Epithelial cell of esophagus (primary cell): Measurements from ENCODE around the gene PCSK1.

Experiments
- DNase-seq: peaks from one replicate; pipeline ENCODE4 v3.0.0; 2010; ENCODE audit warnings: low read depth
- H3K4me3 ChIP-seq: 2 replicates; pipeline ENCODE4 v1.5.1; 2011; ENCODE audit warnings: mild to moderate bottlenecking, low read length, control low read depth
- TF ChIP-seq, protein P1 (sequence below): IDR thresholded peaks from 2 replicates; pipeline ENCODE4 v1.5.1; 2011; ENCODE audit warnings: low read depth, mild to moderate bottlenecking, low read length, control low read depth, inconsistent platforms; ENCODE audit not compliant: insufficient read depth; ENCODE audit errors: missing control alignments

PCSK1 gene

DNA sequence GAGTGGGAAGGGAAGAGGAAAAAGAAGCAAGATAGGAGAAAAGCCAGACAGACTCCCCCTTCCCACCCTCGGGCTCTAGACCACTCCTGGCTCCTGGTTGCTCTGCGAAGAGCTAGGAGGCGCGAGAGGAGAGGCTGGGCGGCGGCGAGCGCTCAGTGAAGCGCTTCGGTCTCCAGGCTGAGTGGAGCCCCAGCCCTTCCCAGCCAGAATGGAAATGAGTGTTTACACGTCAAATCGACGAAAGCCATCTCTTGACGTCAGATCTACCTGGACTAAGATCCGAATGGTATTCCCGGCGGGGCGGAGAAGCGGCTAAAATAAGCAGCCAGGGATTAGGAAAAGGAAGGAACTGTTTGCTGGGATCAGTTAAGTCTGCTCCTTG lies at the start of gene PCSK1:
Gene PCSK1, minus strand, starts transcription at position 183 of the 382 bp plus-strand sequence. CDS start 206 bp downstream, outside the sequence.
- no peak for DNase-seq
- TF ChIP-seq, protein P1, sequence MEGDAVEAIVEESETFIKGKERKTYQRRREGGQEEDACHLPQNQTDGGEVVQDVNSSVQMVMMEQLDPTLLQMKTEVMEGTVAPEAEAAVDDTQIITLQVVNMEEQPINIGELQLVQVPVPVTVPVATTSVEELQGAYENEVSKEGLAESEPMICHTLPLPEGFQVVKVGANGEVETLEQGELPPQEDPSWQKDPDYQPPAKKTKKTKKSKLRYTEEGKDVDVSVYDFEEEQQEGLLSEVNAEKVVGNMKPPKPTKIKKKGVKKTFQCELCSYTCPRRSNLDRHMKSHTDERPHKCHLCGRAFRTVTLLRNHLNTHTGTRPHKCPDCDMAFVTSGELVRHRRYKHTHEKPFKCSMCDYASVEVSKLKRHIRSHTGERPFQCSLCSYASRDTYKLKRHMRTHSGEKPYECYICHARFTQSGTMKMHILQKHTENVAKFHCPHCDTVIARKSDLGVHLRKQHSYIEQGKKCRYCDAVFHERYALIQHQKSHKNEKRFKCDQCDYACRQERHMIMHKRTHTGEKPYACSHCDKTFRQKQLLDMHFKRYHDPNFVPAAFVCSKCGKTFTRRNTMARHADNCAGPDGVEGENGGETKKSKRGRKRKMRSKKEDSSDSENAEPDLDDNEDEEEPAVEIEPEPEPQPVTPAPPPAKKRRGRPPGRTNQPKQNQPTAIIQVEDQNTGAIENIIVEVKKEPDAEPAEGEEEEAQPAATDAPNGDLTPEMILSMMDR = no peak
- no peak within 1 kb of the TSS for H3K4me3 ChIP-seq

DNA sequence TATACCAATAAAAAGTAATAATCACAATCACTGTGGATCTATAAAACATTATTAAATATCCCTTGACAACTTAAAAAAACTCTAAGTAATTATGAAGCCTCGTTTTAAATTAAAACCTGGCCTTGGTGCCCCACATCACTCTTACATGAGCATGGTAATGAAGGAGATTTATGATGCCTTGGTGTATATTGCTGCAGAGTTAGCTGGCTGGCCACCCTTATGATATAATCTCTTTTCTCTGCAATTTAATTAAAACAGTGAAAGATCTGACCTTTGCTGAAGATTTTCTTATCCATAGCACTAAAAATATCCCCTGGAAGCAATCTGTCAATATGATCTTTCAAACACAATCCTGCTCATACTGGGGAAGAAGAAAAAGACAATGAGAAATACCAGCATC lies 48.8 kb upstream of the PCSK1 start:
- H3K4me3 ChIP-seq = no peak overlapping the region
- no peak for DNase-seq
- TF ChIP-seq, protein P1 = no peak

DNA sequence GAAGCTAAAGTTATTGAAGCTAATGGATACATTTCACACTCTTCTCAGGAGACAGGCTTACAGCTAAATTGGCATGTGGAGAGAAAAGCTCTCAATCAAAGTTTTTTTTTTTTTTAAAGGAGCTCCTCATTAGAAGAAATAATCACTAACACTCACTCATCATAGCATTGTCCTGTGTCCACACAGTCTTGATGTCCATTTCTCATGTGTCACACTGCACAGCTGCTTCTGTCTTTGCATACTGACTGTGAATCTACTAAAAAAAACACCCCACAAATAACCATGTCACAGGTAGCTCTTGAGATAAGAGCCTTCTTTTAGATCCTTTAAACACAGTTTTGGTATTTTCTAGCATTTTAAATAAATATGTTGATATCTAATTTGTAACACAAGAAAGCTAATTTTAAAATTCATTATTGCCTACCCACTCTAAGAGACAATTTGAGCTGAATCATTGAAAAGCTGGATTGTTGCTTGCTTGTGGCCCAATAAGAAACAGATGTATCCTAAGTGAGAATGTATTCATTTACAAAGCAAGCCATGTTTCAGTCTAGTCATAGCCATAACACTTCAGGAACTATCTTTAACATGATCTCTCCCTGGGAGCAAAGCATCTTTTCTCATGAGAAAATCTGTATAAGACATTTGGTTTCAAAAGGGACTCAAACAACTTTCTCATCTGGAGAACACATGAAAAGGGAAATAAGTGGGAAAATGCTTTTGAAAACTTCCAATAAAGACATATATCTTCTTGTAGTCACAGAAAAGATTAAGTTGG lies 48.1 kb upstream of the PCSK1 start:
- DNase-seq = no peak
- TF ChIP-seq, protein P1 = no peak

DNA sequence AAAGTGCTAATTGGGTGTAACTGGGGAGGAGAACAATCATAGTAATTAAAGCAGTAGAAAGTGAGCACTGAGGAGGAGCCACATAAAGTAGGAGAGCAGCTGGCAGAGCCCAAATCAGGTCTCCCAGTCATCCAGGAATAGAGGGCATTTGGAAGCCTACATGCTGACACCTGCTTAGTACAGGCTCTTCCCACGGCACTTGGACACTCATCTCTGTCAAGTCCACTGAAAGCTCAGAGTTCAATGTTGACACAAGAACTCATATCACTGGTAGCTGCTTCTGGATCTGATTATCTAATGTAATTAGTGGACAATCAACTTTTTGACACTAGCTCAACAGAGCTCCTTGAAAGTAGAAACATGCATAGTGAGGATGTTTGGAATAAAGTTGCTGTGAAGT lies 45.9 kb upstream of the PCSK1 start:
- no peak for DNase-seq
- no peak overlapping the region for H3K4me3 ChIP-seq
- TF ChIP-seq, protein P1 = no peak

More for the DNA sequence above, 48.1 kb upstream of the PCSK1 start:
- no peak overlapping the region for H3K4me3 ChIP-seq

DNA sequence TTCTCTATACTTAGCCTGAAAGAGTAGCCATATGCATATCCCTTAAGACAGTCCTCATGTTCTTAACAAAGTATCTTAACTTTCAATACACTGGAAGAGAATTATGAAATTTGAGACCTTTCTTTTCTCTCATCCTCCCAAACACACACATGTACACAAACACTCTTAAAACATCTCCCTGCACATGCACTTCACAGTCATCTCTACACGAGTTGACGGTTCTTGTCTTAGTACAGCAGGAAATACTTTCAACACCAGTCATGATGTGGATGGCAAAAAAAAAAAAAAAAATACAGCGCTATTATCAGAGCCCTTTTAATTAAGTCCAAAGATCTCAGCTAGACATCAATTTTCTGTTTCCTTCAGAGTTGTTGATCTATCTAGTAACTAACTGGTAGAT lies 43.6 kb upstream of the PCSK1 start:
- DNase-seq = peak; percentile 7
- TF ChIP-seq, protein P1 = no peak
- no peak overlapping the region for H3K4me3 ChIP-seq

DNA sequence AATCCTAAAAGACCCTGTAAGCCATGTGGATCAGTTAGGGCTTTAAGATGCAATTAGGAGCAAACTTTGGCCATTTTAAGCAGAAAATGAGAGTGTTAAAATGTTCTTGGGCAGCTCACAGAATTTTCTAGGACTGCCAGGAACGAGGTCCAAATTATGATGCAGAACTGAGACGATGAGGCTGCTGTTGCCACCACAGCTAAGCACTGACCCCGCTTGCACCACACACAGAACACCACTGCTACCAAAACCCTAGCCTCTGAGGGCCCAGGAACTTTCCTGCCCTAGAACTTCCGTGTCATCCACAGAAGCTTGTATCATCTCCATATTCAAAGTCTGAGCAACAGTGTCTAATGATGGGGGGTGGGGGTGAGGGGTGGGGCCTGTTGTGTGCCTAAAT lies 41.0 kb upstream of the PCSK1 start:
- TF ChIP-seq, protein P1 = no peak
- no peak for DNase-seq
- H3K4me3 ChIP-seq = no peak overlapping the region

DNA sequence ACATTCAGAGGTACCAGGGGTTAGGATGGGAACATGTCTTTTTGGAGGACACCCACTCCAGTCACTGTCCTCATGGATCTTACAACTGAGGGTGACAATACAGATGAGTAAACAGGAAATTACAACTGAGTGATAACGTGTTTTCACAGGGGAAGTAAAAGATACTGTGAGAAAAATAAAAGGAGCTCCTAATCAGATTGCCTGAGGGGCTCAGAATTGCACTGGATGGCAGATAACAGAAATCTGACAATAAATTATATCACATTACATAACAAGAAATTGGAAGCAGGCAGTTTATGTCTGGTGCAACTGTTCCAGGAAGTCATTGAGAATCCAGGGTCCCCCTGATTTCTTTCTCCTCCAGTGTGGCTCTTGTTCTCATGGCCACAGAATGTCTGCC lies 40.1 kb upstream of the PCSK1 start:
- no peak overlapping the region for H3K4me3 ChIP-seq
- no peak for DNase-seq
- TF ChIP-seq, protein P1 = no peak
